HG03520 (cell line): ENCODE results near the gene LRRC3.

Experiments used
- ATAC-seq: cut with Tn5 transposase; IDR thresholded peaks from one replicate; pipeline ENCODE4 v1.9.1; 2021; ENCODE audit warnings: mild to moderate bottlenecking, moderate library complexity; ENCODE audit not compliant: unreplicated experiment

The LRRC3 gene

DNA sequence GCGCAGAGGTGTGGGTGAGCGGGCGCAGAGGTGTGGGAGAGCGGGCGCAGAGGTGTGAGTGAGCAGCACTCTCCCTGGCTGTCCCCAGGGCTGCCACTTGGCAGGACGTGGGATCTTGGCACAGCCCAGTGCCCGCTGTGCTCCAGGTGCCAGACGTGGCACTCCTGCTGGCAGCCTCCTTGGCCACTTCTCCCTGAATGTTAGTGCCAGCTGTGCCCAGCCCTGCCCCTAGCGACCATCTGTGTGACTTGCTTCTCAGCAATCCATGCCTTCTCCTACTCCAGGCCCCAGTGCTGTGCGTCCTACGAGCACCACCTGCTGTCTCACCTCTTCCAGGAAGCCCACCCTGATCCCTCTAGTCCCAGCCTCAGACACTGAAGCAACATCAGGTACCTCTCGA is 54.2 kb downstream of the LRRC3 start:
- ATAC-seq, result no peak

DNA sequence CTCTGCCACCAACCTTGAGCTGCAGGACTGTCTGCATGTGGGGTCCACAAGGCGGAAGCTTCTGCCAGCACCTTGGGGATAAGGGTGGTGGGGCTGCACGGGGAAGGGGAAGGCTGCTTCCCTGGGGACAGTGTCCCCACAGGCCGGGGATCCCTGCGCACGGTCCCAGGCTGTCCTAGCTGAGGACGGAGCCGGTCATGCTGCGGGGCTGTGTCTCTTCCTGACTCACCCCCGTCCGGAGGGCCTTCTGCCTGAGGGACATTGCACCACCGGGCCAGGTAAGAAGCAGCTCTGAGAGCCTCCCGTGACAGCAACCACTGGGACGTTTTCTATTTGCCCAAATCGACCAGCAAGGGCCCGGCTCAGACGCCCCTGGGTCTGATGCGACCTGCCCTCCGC is 54.8 kb downstream of the LRRC3 start:
- ATAC-seq, result no peak

- ATAC-seq, result no peak
Observed at GRCh38 chr21:44510508-44511218, 55.4 kb downstream of the LRRC3 start.

DNA sequence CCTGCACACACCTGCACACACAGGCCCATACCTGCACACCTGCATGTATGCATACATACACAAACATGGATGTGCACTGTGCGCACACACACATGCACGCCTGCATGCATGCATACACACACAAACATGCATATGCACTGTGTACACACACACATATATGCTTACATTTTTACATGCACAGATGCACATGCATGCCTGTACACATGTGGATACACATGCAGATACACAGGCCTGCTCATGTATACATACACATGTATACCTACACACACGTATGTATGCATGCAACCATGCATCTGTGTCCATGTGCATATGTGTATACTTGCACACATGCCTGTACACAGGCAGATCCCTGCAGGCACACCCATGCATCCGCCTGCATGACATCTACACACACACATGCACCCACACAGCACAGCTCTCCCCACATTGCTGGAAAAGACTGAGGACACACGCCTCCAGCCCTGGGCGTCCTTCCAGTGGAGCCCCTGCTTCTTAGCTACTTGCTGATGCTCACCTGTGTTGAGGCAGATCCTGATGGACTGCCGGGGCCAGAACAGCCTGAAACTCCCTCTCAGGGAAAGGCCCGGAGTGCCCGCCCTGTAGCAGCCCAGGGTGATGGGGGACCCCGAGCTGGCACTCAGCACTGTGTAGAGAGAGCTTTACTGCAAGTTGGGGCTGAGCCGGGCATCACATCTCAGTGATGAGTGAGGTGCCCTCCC is 56.1 kb downstream of the LRRC3 start:
- no peak for ATAC-seq
